HS-5 (cell line): ENCODE measurements around the gene ITGA2.

Source experiments
- DNase-seq: peaks from one replicate; pipeline ENCODE4 v3.0.0-alpha.2; 2012; ENCODE audit warnings: low read depth

ITGA2 gene

DNA sequence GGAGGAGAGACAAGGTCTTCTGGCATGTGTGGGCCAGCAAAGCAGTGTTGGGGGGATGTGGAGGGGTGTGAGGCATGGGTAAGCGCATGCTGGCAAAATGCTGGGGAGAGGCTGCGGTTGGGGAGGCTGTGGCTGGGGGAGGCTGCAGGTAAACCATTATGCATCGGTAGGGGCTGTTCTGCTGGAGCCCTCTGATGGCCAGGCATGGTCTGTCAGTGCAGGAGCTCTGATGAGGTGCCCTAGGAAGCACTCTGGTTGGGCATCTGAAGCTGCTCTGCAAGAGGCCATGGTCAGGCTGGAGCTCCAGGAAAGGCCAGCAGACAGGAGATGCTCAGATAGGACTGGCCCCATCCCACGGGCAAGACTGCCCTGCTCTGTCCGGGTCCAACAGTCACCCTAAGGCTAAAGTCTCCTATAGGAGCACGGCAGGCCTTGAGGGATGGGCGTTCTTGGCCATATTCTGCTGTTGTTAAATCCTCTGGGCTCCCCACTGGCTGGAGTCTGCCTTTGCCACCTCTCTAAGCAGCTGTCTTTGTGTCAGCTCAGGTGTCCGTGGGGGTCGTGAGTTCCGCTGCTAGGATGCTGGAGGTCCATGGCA is 28.7 kb downstream of the ITGA2 start:
- DNase-seq, result no peak

DNA sequence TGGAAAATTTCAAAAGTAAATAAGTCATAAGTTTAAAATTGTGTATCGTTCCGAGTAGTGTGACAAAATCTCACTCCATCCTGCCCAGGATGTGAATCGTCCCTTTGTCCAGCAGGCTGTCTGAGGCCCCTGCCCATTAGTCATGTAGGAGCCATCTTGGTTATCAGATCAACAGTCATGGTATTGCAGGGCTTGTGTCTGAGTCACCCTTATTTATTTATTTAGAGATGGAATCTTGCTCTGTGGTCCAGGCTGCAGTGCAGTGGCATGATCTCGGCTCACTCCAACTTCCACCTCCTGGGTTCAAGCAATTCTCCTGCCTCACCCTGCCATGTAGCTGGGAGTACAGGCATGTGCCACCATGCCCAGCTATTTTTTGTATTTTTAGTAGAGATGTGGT is 30.2 kb downstream of the ITGA2 start:
- DNase-seq, result peak; percentile 63

DNA sequence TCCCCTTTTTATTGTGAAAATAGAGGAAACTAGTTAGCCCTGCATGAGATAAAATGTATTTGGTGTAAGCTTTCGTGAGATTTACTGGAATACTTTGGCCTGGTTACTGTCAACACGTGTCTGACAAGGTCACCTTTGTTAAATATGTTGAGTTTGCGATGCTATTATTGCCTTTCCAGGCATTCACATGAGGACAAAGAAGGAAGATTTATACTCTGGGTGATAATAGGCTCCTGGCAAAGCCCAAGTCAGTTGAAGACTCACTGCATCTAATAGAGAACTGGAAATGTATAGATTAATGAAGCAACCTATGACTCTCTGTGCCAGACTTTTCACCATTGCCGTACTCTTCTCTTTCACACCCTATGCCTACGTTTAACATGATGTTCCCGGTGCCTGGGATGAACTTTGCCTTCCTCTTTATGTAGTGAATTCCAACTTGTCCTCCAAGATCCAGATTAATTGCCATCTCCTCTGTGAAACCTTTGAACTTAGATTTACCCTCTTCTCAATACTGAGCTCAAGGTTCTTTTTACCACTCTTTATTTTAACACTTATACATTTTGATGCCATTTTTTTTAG is 33.9 kb downstream of the ITGA2 start:
- no peak for DNase-seq

DNA sequence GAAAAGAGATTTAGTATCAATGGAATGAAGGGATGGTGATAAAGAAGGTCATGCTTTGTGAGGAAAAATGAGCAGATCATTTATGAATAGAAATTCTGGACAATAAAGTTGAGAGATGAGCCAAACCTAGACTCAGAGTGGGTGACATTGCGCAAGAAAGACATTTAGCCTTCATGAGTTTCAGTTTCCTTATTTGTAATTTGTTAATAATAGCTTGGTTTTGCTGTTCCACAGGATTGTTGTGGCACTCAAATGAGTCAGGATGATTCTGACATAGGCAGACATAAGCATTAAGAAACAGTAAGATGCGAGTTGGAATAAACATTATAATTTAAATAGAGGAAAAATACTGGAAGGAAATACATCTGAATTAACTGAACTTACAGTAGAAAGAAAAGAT is 34.8 kb downstream of the ITGA2 start:
- DNase-seq, result peak; percentile 39

DNA sequence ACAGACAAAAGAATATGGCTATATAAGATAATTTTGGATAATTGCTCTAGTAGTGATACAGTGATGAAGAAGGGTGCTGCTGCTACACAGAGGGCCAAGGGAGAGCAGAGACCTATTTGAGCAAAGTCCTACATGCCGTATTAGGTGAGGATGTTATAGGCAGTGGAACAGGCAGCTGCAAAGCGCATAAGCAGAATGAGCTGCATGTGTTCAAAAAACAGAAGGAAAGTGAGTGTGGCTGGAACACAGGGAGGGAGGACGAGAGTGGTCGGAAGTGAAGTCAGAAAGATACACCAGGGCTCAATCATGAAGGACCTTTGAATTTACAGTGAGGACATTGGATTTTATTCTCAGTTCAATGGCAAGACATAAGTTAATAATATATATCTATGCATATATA is 35.4 kb downstream of the ITGA2 start:
- no peak for DNase-seq

DNA sequence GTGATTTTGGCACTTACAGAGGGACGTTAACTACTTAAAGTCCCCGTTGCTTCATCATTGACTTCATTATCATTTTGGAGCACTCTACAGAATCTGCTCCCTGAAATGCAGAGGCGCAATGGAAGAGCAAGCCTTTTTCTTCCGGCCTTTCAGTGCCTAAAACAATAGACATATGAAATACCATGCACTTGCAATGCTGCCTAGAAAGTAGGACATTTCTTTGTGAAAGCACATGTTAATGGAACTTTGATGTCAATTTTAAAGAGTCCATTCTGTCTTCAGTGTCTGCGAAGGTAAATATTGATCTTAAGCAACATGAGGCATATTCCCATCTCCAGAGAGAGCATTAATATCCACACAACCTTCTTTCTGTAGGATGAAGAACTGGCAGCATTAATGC is 36.3 kb downstream of the ITGA2 start:
- DNase-seq, result no peak

DNA sequence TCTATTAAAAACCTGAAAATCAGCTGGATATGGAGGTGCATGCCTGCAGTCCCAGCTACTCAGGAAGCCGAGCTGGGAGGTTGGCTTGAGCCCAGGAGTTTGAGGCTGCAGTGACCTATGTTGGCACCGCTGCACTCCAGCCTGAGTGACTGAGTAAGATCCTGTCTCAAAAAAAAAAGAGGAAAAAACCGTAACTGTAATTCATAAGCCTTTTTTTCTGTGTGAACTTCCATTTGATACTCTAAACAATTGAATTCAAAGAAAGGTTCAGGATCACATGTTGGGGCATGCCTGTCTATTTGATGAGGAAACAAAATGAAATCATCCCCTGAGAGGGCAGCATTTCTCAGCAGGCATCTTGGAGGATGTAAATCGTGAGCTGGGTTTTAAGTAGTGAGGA is 38.8 kb downstream of the ITGA2 start:
- peak; percentile 58 for DNase-seq

DNA sequence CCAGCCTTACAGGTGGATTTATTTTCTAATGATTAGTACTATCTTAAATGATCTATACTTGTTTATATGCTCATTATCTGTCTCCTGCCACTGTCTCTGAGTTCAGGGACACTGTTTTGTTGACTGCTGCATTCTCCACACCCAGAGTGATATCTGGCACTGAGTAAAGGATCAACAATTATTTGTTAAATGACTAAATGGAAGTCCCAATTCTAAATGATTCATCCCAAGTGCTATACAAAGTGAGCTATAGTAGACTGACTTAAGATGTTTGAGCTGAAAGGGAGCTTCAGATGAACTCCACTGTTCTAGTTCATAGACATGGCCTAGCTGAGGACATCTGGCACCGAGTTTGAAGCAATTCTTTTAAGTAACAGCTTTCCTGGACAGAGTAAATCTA is 40.5 kb downstream of the ITGA2 start:
- DNase-seq, result no peak

DNA sequence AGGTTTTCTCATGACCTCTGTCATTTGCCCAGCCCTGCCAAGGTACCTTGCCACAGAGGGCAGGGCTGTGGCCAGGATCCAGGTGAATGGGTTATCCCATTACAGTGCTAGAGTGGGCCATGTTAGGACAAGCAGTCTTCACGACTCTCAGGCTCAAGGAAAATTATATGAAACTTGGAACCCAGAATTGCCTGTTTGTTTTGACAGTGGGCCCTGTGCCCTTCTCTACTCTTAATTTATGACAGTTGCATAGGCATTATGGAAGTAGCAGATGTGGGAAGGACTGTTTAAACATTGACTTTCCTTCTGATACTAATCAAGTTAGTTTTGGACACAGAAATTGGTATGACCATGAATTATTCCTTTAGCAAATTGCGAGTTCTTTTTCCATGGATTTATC is 41.7 kb downstream of the ITGA2 start:
- no peak for DNase-seq

DNA sequence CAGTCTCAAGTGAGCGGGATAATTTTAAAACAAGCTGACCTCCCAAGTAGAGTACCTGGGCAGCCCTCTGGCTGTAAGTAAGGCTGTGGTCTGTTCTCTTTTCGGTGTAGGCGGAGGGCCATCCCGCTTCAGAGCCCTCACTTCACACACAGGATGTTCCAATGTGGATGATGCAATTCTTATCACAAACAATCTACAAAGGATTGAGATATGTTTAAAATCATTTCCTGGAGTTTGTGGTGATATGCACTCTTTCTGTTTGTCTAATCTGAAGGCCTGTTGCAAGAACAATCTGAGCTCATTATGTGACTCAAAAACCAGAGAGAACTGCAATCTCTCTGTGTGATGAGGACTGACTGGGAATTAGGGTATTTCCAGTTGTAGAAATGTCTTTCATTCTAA is 42.5 kb downstream of the ITGA2 start:
- DNase-seq, result peak; percentile 81

DNA sequence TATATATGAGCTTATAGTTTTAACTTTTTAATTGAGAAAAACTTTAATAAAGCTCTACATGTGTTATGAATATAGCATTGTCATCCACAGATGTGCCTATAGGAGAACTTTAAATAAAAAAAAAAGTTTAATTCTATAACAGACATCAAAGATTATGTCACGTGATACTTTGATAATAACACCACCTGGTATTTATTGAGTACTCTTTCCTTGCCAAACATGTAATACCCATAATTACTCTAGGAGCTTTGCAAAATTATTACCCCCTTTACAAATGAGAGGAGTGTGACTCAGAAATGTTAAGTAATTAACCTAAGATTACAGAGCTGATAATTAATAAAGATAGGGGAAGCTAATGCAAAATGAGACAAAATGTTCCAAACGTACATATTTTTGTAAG is 43.0 kb downstream of the ITGA2 start:
- no peak for DNase-seq

DNA sequence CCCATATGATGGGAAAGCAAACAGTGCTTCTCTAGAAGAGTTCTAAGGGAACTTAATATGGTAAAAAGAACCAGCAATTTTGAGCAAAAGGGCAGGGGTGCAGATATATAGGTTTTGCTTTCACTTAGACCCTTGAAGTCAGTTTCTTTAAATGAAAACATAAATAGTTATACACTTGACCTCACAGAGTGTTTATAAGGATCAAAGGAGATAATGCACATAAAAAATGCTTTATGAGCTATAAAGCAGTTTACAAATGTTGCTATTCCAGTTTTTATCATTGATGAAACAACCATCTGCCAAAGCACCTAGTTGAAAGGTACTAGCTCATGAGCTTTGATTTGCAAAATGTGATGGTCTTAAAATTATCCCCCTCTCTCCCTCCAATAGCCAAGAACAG is 45.7 kb downstream of the ITGA2 start:
- DNase-seq, result no peak

DNA sequence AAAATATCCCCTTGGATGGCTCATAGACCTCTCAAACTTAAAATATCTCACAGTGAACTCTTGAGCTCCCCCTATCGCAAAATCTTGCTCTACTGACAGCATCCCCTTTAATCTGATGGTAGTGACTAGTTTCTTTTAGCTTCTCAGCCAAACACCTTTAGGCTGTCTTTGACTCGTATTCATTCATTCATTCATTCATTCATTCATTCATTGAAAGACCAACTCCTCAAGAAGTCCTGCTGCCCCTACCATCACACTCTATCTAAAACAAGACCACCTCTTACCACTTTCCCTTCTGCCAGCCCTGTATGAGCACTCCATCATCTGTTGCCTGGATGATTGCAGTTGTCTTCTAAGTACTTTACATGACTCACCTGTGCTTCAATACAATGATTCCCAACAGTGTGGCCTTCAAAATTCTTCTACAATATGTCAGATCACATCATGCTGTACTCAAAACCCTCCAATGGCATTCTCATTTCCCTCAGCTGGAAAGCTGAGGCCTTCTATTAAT is 46.8 kb downstream of the ITGA2 start:
- DNase-seq, result no peak

DNA sequence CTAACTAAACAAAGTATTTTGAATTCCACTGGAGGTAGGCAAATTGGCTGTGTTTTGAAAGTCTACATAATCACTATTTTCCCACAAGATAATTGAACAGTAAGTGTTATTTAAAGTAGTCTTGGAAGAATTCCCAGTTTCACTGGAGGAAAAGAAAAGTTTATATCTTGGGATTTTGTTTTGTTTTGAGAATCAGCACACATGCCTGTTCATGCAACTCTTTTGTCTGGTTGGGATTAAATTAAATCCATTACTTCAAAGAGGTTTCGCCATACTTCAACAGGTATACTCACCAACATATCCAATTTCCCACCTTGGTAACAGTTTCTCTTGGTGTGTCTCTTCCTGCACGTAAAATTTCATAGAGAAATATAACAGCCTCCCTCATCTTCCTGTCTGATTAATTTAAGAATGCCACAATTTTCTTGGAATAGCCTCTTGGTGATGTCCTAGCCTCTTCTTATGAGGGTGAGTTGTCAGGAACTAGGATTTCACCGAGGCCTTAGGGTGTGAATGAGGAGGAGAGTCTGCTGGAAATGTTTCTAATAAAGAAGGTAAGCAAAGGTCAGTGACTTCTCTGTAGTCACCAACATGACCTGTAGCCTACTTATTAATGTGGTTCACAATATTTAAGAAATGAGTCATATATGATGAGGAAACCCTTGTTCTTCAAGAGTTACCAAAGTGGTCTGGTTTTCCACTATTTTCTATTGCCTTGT is 48.1 kb downstream of the ITGA2 start:
- DNase-seq, result peak; percentile 69

DNA sequence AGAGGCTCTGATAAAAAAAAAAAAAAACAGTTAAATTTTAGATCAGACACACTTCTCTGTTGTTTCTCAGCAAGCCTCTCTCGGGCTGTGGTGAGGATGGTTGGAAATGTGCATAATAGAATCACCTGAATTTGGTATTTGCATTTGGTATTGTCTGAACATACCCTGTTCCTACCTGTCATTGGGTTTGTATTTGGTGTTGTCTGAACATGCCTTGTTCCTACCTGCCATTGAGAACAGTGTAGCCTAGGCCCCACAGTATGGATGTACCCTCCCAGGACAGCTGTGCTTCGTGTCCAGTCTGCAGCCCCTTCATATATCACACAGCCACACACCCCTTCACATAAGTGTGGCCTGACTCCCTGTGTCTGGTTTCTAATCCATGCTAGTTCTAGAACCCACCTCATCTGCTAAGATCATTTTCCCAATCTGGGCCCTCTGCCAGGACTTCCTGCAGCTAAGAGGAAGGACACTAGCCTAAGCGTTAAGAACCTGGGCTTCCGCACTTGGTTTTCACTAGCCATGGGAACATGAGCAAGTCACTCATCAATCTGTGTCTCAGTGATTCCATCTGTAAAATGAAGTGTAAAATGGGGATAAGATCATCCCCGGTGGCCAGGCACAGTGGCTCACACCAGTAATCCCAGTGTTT is 49.2 kb downstream of the ITGA2 start:
- DNase-seq, result no peak

DNA sequence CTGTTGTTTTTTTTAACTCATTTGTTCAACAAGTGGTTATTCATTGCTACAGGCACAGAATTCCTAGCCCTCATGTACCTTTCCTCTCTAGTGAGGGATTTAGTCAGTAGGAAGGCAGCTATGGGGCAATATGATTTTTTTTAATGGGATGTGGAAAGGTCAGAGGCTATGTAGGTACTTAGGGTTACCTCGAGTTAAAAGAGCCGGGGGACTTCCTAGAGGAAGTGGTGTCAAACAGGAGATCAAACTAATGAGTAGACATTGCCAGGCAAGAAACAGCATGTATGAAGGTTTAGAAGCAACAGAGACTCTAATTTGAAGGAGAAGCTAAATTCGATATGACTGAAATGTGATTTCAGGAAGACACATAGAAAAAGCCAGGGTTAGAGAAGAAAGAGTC is 50.7 kb downstream of the ITGA2 start:
- DNase-seq, result no peak

DNA sequence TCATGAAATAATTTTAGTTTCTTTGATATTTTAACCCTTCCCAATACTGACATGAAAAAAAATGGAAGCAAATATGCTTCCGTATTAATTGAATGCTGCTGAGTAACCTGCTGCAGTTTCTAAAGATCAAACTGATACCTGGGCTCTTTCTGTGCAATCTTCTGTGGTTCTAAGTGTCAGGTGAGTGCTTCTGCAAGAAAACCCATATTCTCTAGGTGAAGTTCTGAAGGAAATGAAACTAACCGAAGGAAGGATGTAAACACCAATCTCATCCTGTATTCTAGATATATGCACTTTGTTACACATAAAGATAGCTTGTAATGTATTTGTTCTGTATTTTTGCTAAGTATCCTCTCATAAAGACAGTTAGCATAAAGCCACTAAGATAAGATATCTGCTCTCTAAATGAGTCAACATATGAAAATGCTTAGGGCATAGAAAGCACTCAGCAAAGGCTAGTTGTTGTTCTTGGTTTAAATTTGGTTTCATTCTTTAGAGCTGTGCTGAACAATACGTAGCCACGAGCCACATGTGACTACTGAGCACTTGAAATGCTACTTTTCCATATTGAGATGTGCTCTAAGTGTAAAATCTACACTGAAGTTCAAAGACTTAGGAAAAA is 52.0 kb downstream of the ITGA2 start:
- no peak for DNase-seq

DNA sequence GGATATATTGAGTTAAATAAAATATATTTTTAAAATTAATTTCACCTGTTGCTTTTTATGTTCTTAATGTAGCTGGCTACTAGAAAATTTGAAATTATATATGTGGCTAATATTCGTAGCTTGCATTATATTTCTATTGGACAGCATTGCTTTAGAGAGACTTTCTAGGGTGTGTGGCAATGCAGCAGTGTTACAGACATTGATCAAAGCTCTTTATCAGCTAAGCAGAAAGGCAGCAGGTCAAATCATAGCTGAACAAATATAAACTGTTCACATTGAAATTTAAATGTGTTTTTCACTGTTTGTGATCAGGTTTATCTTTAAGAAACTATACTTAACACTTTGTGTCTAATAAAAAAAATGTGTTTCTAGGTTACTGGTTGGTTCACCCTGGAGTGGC is 52.6 kb downstream of the ITGA2 start:
- no peak for DNase-seq

DNA sequence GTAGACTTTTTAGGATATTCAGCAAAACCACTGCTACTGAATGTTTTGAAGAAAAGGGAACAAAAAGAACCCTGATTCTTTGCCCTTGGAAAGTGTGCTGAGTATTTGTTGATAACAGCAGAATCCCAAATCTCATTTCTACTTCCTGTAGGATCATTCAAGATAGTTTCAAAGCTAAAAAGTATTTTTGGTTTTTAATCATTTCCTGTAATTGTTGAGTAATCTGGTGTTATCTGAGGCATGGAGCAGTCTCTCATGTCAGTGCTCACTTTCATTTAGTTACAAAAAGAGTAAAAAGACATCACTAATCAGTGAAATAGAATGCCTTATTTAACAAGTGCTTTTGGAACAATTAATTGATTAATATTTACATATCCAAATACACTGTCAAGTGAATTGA is 56.1 kb downstream of the ITGA2 start:
- DNase-seq, result no peak

DNA sequence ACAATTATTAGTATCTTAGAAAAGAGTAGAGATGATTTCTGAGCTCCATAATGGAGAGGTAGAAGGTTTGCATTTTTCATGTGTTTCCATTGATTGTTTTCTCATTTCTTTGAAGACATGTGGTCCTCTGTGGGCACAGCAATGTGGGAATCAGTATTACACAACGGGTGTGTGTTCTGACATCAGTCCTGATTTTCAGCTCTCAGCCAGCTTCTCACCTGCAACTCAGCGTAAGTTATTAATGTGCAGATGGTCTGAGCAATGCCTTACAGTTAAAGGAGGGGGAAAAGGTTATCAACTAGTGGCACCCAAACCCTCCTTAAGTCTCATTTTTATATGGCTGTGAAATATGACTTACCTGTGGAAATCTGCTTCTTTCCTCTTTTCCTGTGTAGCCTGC is 59.1 kb downstream of the ITGA2 start:
- DNase-seq, result no peak

DNA sequence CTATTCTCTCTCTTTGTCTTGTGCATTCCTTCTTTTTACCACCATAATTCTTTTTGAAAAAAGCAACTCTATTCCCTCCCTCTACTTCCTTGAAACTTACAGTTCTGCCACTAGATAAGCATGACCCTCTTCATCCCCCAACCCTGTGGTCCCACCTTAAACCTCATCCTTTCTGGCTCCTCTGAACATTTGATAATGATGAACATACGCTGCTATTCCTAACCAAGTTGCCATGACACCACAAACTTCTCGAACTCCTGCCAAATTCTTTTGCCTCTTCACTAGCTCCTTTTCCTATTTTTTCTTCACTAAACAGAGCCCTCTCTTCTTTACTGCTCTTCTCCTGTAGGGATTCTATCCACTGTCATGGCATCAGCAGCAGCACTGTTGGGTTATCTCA is 63.3 kb downstream of the ITGA2 start:
- DNase-seq, result no peak

DNA sequence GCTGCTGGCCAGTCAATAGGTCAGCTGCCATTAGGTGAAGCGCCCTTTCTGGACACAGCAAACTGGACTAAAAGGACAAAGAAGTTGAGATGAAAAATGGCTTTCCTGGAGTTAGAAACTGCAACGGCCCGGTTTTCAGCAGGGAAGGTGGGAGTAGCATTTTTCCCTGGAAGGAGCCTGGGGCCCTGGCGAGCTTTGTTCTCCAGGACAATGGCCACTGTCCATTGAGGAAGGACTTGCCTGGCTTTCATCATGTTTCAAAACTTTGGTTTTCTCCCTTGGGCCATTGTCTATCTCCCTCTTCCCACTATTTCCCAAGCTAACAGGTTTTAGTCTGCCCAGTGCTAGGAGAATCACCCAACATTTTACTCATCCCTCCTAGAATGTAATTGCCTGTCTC is 64.2 kb downstream of the ITGA2 start:
- no peak for DNase-seq

DNA sequence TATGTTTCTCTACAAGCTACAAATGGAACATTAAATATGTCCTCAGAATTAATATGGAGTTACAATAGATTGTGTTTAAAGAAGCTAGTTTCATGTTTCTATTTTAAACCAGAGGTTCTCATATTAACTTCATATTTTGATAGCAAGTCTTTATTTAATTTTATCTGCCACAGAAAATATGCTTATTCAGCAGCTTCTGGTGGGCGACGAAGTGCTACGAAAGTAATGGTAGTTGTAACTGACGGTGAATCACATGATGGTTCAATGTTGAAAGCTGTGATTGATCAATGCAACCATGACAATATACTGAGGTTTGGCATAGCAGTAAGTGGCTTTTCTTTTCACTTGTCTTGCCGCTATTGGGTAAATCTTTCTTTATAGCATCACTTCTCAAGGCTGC is 66.2 kb downstream of the ITGA2 start:
- no peak for DNase-seq
